ENCODE measurements around the gene OR5M11.

DNA sequence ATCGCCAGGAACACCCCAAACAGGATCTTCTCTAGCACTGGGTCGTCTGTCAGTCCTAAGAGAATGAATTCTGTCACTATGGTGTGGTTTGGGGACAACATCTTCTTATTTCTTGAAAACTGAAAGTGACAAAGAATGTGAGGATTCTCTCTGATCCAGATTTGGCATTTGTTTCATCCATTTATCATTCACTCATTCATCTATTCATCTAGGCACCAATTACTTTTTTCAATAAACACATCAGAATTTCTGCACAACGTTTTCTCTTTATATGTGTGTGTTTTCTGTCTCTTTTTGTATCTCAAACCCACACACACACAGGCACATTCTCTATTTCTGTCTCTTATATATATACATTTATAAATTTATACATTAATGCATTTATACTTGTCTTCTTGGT, 34.6 kb upstream of the OR5M11 start, which contains the start of gene OR5M10:
- no peak for TF ChIP-seq CTCF (IDR thresholded peaks at IDR 0.05)
- TF ChIP-seq ZFX (IDR thresholded peaks at IDR 0.05; ENCODE audit: borderline replicate concordance) = no peak
